Activated naive CD8-positive, alpha-beta T cell (primary cell): ENCODE results near the gene HSPH1.
"Not testable (repeated sequence)": the region's sequence is repeated elsewhere in the genome, so short reads cannot be mapped to it uniquely, and the experiment has no call there.

Experiments
- H3K27ac Mint-ChIP-seq: one replicate; pipeline ENCODE4 v1.8.0; 2021; ENCODE audit warnings: mixed read lengths
- H3K27me3 Mint-ChIP-seq: one replicate; pipeline ENCODE4 v1.8.0; 2021; ENCODE audit warnings: mixed read lengths
- H3K36me3 Mint-ChIP-seq: one replicate; pipeline ENCODE4 v1.8.0; 2021; ENCODE audit warnings: mixed read lengths
- H3K4me1 Mint-ChIP-seq: one replicate; pipeline ENCODE4 v1.8.0; 2021; ENCODE audit warnings: low read depth, mixed read lengths
- H3K4me3 Mint-ChIP-seq: one replicate; pipeline ENCODE4 v1.8.0; 2021; ENCODE audit warnings: mild to moderate bottlenecking, mixed read lengths
- H3K9me3 Mint-ChIP-seq: one replicate; pipeline ENCODE4 v1.8.0; 2021; ENCODE audit warnings: low read depth, mixed read lengths

The HSPH1 gene

GRCh38 chr13:31191748-31192147 lies 30.0 kb upstream of the HSPH1 start:
- H3K4me1 Mint-ChIP-seq, result no peaks in the 10 kb centered on the region
- H3K4me3 Mint-ChIP-seq, result no peak overlapping the region
- H3K27ac Mint-ChIP-seq, result no peak overlapping the region
- peaks cover 5% of the 10 kb centered on the region for H3K27me3 Mint-ChIP-seq
- no peaks in the 10 kb centered on the region for H3K9me3 Mint-ChIP-seq
- peaks cover 4% of the 10 kb centered on the region for H3K36me3 Mint-ChIP-seq

GRCh38 chr13:31184981-31185645 lies 23.4 kb upstream of the HSPH1 start:
- H3K4me1 Mint-ChIP-seq, result no peaks in the 10 kb centered on the region
- H3K27ac Mint-ChIP-seq, result no peak overlapping the region
- H3K4me3 Mint-ChIP-seq, result no peak overlapping the region
- H3K9me3 Mint-ChIP-seq, result no peaks in the 10 kb centered on the region
- H3K36me3 Mint-ChIP-seq, result no peaks in the 10 kb centered on the region
- peaks cover 5% of the 10 kb centered on the region for H3K27me3 Mint-ChIP-seq

DNA sequence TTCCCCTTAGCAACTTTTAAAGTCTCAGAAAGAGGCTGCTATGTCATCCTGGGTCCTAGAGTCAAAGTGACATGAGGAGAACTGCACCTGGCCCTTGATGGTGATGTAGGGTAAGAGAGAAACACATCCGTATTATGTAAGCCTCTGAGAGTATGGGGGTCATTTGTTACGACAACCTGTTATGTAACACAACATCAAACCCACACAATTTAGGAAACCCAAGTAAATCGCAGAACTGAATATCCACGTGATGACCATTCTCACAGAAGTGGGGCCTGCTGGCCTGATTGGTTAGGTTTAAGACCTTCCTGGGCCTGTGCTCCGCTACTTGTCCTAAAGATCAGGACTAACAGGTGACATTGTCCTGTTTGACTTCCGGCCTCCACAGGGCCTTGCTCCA lies 22.7 kb upstream of the HSPH1 start:
- Mint-ChIP-seq H3K27ac (no peak overlapping the region), H3K9me3 (no peaks in the 10 kb centered on the region), H3K4me1 (no peaks in the 10 kb centered on the region), H3K4me3 (no peak overlapping the region), H3K36me3 (no peaks in the 10 kb centered on the region), H3K27me3 (peaks cover 3% of the 10 kb centered on the region)

- H3K27me3 Mint-ChIP-seq, result peaks cover 5% of the 10 kb centered on the region
- H3K27ac Mint-ChIP-seq, result no peak overlapping the region
- H3K4me1 Mint-ChIP-seq, result peaks cover 4% of the 10 kb centered on the region
- H3K9me3 Mint-ChIP-seq, result no peaks in the 10 kb centered on the region
- no peaks in the 10 kb centered on the region for H3K36me3 Mint-ChIP-seq
- H3K4me3 Mint-ChIP-seq, result no peak overlapping the region
Measured at GRCh38 chr13:31182987-31183386, 21.3 kb upstream of the HSPH1 start.

- peaks cover 5% of the 10 kb centered on the region for H3K27me3 Mint-ChIP-seq
- H3K27ac Mint-ChIP-seq, result no peak overlapping the region
- H3K36me3 Mint-ChIP-seq, result no peaks in the 10 kb centered on the region
- peaks cover 4% of the 10 kb centered on the region for H3K4me1 Mint-ChIP-seq
- no peaks in the 10 kb centered on the region for H3K9me3 Mint-ChIP-seq
- no peak overlapping the region for H3K4me3 Mint-ChIP-seq
Measured at GRCh38 chr13:31179754-31180153, 18.1 kb upstream of the HSPH1 start.

GRCh38 chr13:31179241-31179640 lies 17.5 kb upstream of the HSPH1 start:
- no peak overlapping the region for H3K4me3 Mint-ChIP-seq
- H3K4me1 Mint-ChIP-seq, result peaks cover 4% of the 10 kb centered on the region
- no peaks in the 10 kb centered on the region for H3K9me3 Mint-ChIP-seq
- no peak overlapping the region for H3K27ac Mint-ChIP-seq
- H3K36me3 Mint-ChIP-seq, result no peaks in the 10 kb centered on the region
- H3K27me3 Mint-ChIP-seq, result peaks cover 5% of the 10 kb centered on the region

DNA sequence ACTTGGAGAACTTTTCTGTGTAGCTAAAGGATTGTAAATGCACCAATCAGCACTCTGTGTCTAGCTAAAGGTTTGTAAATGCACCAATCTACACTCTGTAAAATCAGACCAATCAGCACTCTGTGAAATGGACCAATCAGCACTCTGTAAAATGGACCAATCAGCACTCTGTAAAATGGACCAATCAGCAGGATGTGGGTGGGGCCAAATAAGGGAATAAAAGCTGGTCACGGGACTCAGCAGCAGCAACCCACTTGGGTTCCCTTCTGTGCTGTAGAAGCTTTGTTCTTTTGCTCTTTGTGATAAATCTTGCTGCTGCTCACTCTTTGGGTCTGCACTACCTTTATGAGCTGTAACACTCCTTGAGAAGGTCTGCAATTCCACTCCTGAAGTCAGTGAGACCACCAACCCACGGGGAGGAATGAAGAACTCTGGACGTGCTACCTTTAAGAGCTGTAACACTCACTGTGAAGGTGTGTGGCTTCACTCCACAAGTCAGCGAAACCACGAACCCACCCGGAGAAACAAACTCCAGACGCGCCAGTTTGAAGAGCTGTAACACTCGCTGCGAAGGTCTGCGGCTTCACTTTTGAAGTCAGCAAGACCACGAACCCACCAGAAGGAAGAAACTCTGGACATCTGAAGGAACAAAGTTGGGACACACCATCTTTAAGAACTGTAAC lies 16.2 kb upstream of the HSPH1 start:
- H3K27ac Mint-ChIP-seq, result not testable (repeated sequence)

DNA sequence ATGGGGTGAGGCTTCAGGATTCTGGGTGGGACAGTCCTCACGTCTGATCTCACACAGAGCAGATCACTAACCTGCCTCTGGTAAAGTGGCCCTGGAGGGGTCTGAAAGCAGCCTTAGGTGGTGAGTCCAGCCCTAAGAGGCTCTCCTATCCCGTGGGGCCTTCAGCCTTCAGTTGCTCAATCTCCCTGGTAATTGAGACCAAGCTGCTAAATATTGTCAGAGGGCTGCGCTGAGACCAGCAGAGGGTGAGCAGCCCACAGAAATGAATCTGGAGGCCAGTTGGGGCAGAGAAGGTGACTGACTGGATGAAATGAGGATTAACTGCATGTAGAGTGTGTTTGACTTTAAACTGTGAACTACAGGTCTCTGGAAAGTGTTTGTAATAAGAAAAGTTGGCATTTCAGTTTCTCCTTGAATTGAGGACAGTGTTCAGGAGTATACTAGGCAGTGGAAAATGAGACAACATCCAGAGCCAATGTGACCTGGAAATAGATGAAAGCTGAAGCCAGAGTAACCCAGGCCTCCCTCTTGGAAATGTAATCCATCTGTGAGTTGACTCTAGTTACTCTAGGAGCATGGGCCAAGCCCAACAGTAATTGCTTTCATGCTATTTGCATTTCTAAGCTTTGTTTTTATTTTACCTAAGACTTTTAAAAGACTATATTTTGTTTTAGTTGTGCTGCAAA lies 14.3 kb upstream of the HSPH1 start:
- H3K36me3 Mint-ChIP-seq, result no peaks in the 10 kb centered on the region
- H3K9me3 Mint-ChIP-seq, result no peaks in the 10 kb centered on the region
- peaks cover 9% of the 10 kb centered on the region for H3K27me3 Mint-ChIP-seq
- peaks cover 4% of the 10 kb centered on the region for H3K4me1 Mint-ChIP-seq
- H3K4me3 Mint-ChIP-seq, result no peak overlapping the region
- no peak overlapping the region for H3K27ac Mint-ChIP-seq

More for the DNA sequence above, 16.2 kb upstream of the HSPH1 start:
- H3K36me3 Mint-ChIP-seq, H3K27me3 Mint-ChIP-seq, H3K9me3 Mint-ChIP-seq, H3K4me1 Mint-ChIP-seq: not testable (repeated sequence)
- peak overlapping the region; percentile 61 for H3K4me3 Mint-ChIP-seq

DNA sequence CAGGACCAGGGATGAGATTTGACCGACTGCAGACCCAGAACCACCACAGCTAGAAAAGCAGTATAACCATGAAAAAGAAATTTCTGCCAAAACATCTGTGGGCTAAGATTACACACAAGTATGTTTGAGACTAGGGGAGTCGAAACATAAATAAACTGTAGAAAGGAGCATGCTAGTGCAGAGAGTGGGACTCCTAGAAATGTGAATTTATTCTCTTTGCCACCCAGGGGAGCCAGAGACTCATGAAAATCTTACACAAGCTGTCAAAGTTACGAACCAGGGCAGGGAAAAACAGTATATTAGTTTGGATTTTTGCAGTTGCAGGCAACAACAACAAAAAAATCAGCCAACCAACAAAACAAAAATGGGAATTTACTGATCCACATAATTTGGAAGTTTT lies 12.3 kb upstream of the HSPH1 start:
- Mint-ChIP-seq H3K4me1 (peaks cover 4% of the 10 kb centered on the region), H3K9me3 (no peaks in the 10 kb centered on the region), H3K4me3 (no peak overlapping the region), H3K36me3 (no peaks in the 10 kb centered on the region), H3K27ac (no peak overlapping the region), H3K27me3 (peaks cover 6% of the 10 kb centered on the region)

- H3K27me3 Mint-ChIP-seq, result peaks cover 6% of the 10 kb centered on the region
- H3K4me3 Mint-ChIP-seq, result no peak overlapping the region
- no peaks in the 10 kb centered on the region for H3K36me3 Mint-ChIP-seq
- no peaks in the 10 kb centered on the region for H3K4me1 Mint-ChIP-seq
- no peaks in the 10 kb centered on the region for H3K9me3 Mint-ChIP-seq
- H3K27ac Mint-ChIP-seq, result no peak overlapping the region
Measured at GRCh38 chr13:31172535-31172934, 10.8 kb upstream of the HSPH1 start.

- no peaks in the 10 kb centered on the region for H3K36me3 Mint-ChIP-seq
- H3K27ac Mint-ChIP-seq, result no peak overlapping the region
- no peak overlapping the region for H3K4me3 Mint-ChIP-seq
- H3K27me3 Mint-ChIP-seq, result peaks cover 6% of the 10 kb centered on the region
- no peaks in the 10 kb centered on the region for H3K4me1 Mint-ChIP-seq
- H3K9me3 Mint-ChIP-seq, result no peaks in the 10 kb centered on the region
Measured at GRCh38 chr13:31172001-31172400, 10.3 kb upstream of the HSPH1 start.

- Mint-ChIP-seq H3K4me3 (no peak overlapping the region), H3K9me3 (no peaks in the 10 kb centered on the region), H3K4me1 (no peaks in the 10 kb centered on the region)
Measured at GRCh38 chr13:31168736-31169135, 7.0 kb upstream of the HSPH1 start.

DNA sequence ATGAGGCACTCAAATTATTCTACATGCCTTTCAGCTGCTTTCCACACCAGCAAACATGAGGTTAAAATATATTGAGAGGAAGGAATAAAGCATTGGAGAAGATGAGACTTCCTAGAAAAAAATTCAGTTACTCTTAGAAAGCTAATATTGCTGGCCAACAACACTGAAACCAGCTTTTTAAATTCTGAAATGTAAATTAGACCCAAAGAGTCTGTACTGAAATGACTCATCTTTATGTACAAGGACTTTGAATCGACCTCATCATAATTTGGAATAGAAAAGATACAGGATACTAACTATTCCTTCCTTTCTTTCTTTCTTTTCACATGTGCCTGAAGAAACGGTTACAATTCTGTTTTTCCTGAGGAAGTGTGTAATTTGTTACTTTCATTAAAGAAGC lies 6.5 kb upstream of the HSPH1 start:
- H3K4me3 Mint-ChIP-seq, result no peak overlapping the region
- H3K9me3 Mint-ChIP-seq, result no peaks in the 10 kb centered on the region
- peaks cover 6% of the 10 kb centered on the region for H3K27me3 Mint-ChIP-seq
- H3K4me1 Mint-ChIP-seq, result peaks cover 4% of the 10 kb centered on the region
- H3K27ac Mint-ChIP-seq, result no peak overlapping the region
- H3K36me3 Mint-ChIP-seq, result no peaks in the 10 kb centered on the region

More at GRCh38 chr13:31168736-31169135, 7.0 kb upstream of the HSPH1 start:
- Mint-ChIP-seq H3K36me3 (no peaks in the 10 kb centered on the region), H3K27me3 (peaks cover 6% of the 10 kb centered on the region), H3K27ac (no peak overlapping the region)

- Mint-ChIP-seq H3K27ac (no peak overlapping the region), H3K36me3 (no peaks in the 10 kb centered on the region), H3K27me3 (peaks cover under 1% of the 10 kb centered on the region)
Measured at GRCh38 chr13:31167490-31167889, 5.8 kb upstream of the HSPH1 start.

DNA sequence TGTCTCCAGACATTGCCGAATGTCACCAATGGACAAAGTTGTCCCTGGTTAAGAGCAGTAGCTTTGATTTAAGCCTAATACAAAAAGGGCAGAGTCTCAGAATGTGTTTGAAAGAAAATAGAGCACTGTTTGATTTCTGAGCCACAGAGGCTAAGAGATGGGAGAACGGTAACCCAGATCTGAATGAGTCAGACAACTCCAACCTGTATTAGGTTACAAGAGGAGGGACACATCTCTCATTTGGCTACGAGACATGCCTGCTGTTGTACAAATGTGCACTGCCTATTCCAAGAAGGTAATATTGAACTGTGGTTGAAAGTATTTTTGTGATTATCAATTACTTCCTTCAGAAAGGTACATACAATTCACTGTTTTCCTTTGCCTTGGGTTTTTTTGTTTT lies 4.9 kb upstream of the HSPH1 start:
- H3K27me3 Mint-ChIP-seq, result no peaks in the 10 kb centered on the region
- peaks cover 13% of the 10 kb centered on the region for H3K4me1 Mint-ChIP-seq
- H3K27ac Mint-ChIP-seq, result no peak overlapping the region
- no peak overlapping the region for H3K4me3 Mint-ChIP-seq
- H3K36me3 Mint-ChIP-seq, result no peaks in the 10 kb centered on the region
- no peaks in the 10 kb centered on the region for H3K9me3 Mint-ChIP-seq

More at GRCh38 chr13:31167490-31167889, 5.8 kb upstream of the HSPH1 start:
- Mint-ChIP-seq H3K9me3 (no peaks in the 10 kb centered on the region), H3K4me3 (no peak overlapping the region), H3K4me1 (peaks cover 11% of the 10 kb centered on the region)
